HCT116 (cell line): ENCODE results near the gene SERPINA3.

Experiments used
- EZH2 ChIP-seq: fragments of 200-600 bp; sonication (generic); IDR thresholded peaks from 2 replicates; pipeline ENCODE4 v1.6.1; 2017; ENCODE audit warnings: antibody characterized with exemption, mixed run types
- POLR2A ChIP-seq: IDR thresholded peaks from 2 replicates; pipeline ENCODE4 v1.7.0; 2011; ENCODE audit warnings: borderline replicate concordance; ENCODE audit not compliant: insufficient read depth, insufficient read length; ENCODE audit errors: extremely low read depth
- POLR2AphosphoS5 ChIP-seq: IDR thresholded peaks from 2 replicates; pipeline ENCODE4 v1.6.1; 2011; ENCODE audit warnings: mild to moderate bottlenecking, low read depth, low read length, moderate library complexity
- RAD21 ChIP-seq: IDR thresholded peaks from 2 replicates; pipeline ENCODE4 v1.6.1; 2012; ENCODE audit warnings: low read depth, mild to moderate bottlenecking
- YY1 ChIP-seq: IDR thresholded peaks from 2 replicates; pipeline ENCODE4 v1.6.1; 2011; ENCODE audit warnings: low read length, low read depth, moderate library complexity, mild to moderate bottlenecking; ENCODE audit not compliant: insufficient replicate concordance; ENCODE audit errors: extremely low read depth
- ZNF274 ChIP-seq: fragments of 200-500 bp; sonication (Bioruptor generic); IDR thresholded peaks from 2 replicates; pipeline ENCODE4 v1.6.1; 2014; ENCODE audit warnings: mild to moderate bottlenecking, low read depth, low read length, inconsistent platforms
- TF ChIP-seq, protein P1 (sequence below), 3 experiments: fragments of 200-600 bp in 1 of 3; sonication (generic) in 1 of 3; IDR thresholded peaks in 2 of 3; conservative IDR thresholded peaks in 1 of 3; 2 replicates each; pipeline ENCODE4 v1.5.1; 2012 to 2017; ENCODE audit warnings: low read depth in 2 of 3, low read length in 2 of 3, antibody characterized with exemption in 1 of 3, borderline replicate concordance in 1 of 3, control low read depth in 1 of 3, mild to moderate bottlenecking in 1 of 3, mixed read lengths in 1 of 3, mixed run types in 1 of 3, moderate library complexity in 1 of 3; ENCODE audit not compliant: insufficient read depth in 1 of 3
- TF ChIP-seq, protein P2 (sequence below): IDR thresholded peaks from 2 replicates; pipeline ENCODE4 v1.6.1; 2012; ENCODE audit warnings: low read depth

DNA sequence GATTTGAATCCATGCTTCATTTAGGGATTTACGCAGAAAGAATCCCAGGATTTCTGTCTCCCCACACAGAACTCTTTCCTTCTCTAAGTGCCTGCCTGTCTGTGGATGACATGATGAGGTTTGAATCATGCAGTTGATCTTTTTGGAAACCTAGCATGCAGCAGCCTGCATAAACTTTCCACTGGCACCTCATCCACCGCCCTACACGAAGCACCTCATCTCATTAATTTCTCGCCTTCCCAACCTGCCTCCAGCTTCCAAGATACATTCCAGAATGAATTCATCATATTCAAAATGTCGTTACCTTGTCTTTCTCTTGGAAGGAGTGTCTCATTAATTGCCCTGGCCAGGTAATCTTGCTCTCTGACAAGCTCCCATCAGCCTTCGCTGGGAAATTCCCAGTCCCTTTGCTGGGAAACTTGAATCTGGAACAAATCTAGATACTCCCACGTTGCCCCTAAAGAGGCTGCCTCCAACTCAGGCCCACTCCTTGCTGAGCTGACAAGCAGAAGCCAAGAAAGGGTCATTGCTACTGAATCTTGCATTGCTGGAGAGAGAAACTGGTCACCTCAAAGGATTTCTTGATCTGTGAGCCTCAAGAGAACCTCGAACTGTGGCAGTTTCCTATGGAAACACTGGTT, 48.2 kb downstream of the SERPINA3 start:
- TF ChIP-seq, protein P1, sequence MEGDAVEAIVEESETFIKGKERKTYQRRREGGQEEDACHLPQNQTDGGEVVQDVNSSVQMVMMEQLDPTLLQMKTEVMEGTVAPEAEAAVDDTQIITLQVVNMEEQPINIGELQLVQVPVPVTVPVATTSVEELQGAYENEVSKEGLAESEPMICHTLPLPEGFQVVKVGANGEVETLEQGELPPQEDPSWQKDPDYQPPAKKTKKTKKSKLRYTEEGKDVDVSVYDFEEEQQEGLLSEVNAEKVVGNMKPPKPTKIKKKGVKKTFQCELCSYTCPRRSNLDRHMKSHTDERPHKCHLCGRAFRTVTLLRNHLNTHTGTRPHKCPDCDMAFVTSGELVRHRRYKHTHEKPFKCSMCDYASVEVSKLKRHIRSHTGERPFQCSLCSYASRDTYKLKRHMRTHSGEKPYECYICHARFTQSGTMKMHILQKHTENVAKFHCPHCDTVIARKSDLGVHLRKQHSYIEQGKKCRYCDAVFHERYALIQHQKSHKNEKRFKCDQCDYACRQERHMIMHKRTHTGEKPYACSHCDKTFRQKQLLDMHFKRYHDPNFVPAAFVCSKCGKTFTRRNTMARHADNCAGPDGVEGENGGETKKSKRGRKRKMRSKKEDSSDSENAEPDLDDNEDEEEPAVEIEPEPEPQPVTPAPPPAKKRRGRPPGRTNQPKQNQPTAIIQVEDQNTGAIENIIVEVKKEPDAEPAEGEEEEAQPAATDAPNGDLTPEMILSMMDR (IDR thresholded peaks at IDR 0.05 in 2 of 3, conservative IDR thresholded peaks at IDR 0.05 in 1 of 3; ENCODE audit: borderline replicate concordance in 1 of 3, insufficient read depth in 1 of 3, low read depth in 2 of 3, low read length in 2 of 3) = no peak
- TF ChIP-seq POLR2A (no peak), YY1 (no peak), EZH2 (no peak), POLR2AphosphoS5 (no peak), RAD21 (no peak), ZNF274 (no peak)
- TF ChIP-seq, protein P2, sequence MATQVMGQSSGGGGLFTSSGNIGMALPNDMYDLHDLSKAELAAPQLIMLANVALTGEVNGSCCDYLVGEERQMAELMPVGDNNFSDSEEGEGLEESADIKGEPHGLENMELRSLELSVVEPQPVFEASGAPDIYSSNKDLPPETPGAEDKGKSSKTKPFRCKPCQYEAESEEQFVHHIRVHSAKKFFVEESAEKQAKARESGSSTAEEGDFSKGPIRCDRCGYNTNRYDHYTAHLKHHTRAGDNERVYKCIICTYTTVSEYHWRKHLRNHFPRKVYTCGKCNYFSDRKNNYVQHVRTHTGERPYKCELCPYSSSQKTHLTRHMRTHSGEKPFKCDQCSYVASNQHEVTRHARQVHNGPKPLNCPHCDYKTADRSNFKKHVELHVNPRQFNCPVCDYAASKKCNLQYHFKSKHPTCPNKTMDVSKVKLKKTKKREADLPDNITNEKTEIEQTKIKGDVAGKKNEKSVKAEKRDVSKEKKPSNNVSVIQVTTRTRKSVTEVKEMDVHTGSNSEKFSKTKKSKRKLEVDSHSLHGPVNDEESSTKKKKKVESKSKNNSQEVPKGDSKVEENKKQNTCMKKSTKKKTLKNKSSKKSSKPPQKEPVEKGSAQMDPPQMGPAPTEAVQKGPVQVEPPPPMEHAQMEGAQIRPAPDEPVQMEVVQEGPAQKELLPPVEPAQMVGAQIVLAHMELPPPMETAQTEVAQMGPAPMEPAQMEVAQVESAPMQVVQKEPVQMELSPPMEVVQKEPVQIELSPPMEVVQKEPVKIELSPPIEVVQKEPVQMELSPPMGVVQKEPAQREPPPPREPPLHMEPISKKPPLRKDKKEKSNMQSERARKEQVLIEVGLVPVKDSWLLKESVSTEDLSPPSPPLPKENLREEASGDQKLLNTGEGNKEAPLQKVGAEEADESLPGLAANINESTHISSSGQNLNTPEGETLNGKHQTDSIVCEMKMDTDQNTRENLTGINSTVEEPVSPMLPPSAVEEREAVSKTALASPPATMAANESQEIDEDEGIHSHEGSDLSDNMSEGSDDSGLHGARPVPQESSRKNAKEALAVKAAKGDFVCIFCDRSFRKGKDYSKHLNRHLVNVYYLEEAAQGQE = no peak
